ENCODE measurements around the gene ZRANB1.

The ZRANB1 gene

DNA sequence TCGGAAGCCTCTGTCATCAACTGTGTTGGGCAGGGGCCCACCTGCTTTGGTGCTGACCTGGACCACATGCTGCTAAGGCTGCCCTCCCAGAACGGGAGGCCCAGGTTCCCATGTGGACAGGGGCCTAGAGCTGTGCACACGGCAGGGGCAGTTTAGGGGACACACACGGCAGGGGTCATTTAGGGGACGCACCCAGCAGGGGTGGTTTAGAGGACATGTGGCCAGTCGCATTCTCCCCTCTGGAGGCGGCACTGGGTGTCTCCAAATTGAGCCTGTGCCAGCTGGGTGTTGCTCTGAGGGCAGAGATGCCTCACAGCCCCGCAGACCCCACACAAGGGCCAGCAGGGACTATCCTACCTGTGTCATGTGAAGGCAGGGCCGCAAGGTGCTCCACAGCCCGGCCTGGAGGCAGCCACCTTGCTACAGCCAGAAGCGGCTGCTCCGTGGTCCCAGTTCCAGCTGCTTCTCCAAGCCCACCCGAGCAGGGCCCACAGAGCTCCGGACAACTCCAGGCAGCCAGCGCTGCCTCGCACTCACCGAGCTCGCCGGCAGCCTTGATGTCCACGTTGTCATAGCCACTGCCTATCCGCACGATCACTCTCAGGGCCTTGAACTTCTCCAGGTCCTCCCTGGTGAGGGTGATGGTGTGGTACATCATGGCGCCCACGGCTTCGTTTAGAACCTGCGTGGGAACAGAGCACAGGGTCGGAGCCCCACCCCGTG lies 60.7 kb downstream of the ZRANB1 start:
- TF ChIP-seq MYC (IDR thresholded peaks at IDR 0.05; ENCODE audit: low read depth, low read length) (no peak), POLR2A (IDR thresholded peaks at IDR 0.05; ENCODE audit: extremely low read depth, insufficient read length) (no peak)
- TF ChIP-seq, protein P1, sequence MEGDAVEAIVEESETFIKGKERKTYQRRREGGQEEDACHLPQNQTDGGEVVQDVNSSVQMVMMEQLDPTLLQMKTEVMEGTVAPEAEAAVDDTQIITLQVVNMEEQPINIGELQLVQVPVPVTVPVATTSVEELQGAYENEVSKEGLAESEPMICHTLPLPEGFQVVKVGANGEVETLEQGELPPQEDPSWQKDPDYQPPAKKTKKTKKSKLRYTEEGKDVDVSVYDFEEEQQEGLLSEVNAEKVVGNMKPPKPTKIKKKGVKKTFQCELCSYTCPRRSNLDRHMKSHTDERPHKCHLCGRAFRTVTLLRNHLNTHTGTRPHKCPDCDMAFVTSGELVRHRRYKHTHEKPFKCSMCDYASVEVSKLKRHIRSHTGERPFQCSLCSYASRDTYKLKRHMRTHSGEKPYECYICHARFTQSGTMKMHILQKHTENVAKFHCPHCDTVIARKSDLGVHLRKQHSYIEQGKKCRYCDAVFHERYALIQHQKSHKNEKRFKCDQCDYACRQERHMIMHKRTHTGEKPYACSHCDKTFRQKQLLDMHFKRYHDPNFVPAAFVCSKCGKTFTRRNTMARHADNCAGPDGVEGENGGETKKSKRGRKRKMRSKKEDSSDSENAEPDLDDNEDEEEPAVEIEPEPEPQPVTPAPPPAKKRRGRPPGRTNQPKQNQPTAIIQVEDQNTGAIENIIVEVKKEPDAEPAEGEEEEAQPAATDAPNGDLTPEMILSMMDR (IDR thresholded peaks at IDR 0.05; ENCODE audit: low read depth, low read length), result no peak
- TF ChIP-seq, protein P2, sequence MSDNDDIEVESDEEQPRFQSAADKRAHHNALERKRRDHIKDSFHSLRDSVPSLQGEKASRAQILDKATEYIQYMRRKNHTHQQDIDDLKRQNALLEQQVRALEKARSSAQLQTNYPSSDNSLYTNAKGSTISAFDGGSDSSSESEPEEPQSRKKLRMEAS (IDR thresholded peaks at IDR 0.05; ENCODE audit: low read depth, low read length), result no peak
- DNase-seq (ENCODE audit: low read depth), result no peak
- H3K4me3 ChIP-seq (ENCODE audit: low read depth, low read length), result no peak overlapping the region

DNA sequence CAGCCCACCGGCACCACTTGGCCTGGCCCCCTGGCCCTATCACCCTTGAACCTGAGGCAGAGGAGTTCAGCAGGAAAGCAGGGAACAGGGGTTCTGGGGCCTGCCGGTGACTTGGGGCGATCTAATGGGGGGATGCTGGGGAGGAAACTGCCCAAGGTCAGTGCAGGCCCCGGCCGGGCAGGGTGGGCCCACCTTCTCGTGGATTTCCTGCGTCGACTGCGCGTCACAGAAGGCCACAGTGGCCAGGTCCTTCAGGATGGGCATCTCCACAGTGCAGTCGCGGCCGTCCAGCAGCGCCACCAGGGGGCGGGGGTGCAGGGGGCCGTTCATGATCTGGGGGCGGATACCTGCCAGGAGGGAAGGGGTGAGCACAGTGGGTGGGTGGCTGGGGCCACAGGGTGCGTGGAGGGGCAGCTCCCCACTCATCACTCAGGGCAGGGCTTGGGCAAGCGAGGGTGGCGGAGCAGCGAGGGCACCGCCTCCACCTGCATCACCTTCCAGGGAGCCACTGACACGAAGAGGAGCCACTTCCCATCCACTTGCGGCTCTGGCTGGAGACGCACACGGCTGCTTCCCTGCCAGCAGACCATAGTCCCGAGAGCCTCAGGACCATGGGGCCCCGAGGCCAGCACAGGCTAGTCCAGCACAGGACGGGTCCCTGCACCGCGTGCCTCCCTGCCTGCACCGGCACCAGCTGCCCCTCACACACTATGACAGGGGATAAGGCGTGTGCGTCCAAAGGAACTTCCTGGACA lies 61.4 kb downstream of the ZRANB1 start:
- no peak overlapping the region for H3K4me3 ChIP-seq (ENCODE audit: low read depth, low read length)
- DNase-seq (ENCODE audit: low read depth), result no peak
- TF ChIP-seq MYC (IDR thresholded peaks at IDR 0.05; ENCODE audit: low read depth, low read length), result no peak
- no peak for TF ChIP-seq POLR2A (IDR thresholded peaks at IDR 0.05; ENCODE audit: extremely low read depth, insufficient read length)
- TF ChIP-seq, protein P1 (IDR thresholded peaks at IDR 0.05; ENCODE audit: low read depth, low read length), result no peak
- TF ChIP-seq, protein P2 (IDR thresholded peaks at IDR 0.05; ENCODE audit: low read depth, low read length), result no peak

DNA sequence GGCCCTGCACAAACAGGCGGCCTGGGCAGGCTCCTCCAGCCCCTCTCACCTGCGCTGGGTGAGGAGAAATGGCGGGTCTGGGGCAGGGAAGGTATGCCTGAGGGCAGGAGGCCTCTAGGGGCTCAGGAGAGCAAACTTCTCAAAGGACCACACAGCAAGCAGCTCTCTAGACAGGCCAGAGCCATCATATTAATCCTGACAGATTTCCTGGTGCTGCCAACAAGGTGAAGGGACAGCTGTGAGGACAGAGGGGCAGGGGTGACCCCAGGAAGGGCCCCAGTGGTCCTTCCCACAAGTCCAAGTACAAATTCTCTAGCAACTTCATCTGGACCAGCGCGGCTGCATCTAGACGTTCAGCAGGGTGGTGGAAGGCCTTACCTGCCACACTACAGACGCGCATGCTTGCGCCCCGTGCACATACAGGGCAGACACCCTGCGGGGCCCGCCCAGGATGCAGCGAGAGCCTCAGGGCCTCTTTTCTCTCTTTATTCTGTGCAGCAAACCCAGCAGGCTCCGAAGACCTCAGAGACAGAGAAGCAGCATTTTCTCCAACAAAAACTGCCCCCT lies 62.1 kb downstream of the ZRANB1 start:
- DNase-seq (ENCODE audit: low read depth), result no peak

DNA sequence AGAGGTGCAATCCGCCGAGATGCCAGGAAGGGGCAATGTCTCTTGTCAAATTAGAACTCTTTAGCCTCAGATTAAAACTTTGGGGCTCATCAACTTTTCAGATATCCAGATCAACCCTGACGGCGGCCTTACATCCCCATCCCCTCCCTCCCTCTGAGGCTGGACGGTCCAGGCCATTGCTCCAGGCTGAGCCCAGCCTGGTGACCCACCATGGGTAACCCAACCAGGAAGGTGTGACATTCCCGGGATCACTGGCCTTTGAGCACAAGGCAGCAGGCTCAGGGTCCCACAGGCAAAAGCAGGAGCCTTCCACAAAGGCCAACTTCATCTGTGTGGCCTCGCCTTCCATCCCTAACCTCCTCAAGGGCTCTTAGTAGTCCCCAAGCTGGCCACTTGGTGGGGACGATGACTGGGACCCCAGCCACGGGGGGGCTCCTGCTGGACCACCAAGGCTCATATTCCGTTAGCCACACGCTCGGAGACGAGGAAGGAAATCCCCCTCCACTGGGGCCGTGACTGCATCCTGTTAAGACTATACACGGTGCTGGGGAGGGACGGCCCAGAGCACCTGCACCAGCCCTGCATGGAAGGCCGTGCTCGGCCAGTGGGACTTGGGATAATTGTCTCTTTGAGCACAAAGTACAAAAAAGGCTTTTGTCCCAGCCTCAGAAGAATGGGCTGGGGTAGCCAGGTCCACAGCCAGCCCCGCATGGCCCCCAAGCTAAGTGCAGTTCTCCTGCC lies 62.8 kb downstream of the ZRANB1 start:
- no peak for DNase-seq (ENCODE audit: low read depth)
- TF ChIP-seq, protein P1 (IDR thresholded peaks at IDR 0.05; ENCODE audit: low read depth, low read length), result no peak
- TF ChIP-seq, protein P2 (IDR thresholded peaks at IDR 0.05; ENCODE audit: low read depth, low read length), result no peak
- TF ChIP-seq POLR2A (IDR thresholded peaks at IDR 0.05; ENCODE audit: extremely low read depth, insufficient read length) (no peak), MYC (IDR thresholded peaks at IDR 0.05; ENCODE audit: low read depth, low read length) (no peak)
- H3K4me3 ChIP-seq (ENCODE audit: low read depth, low read length), result no peak overlapping the region

More for the DNA sequence above, 62.1 kb downstream of the ZRANB1 start:
- TF ChIP-seq, protein P1 (IDR thresholded peaks at IDR 0.05; ENCODE audit: low read depth, low read length), result no peak
- no peak for TF ChIP-seq POLR2A (IDR thresholded peaks at IDR 0.05; ENCODE audit: extremely low read depth, insufficient read length)
- TF ChIP-seq, protein P2 (IDR thresholded peaks at IDR 0.05; ENCODE audit: low read depth, low read length), result no peak
- TF ChIP-seq MYC (IDR thresholded peaks at IDR 0.05; ENCODE audit: low read depth, low read length), result no peak
- no peak overlapping the region for H3K4me3 ChIP-seq (ENCODE audit: low read depth, low read length)

Measured in NB4 (cell line).